Measurements from ENCODE around the gene MUC21. TPM values are rescaled to one million over a fixed set of nuclear protein-coding genes. Genes with fewer than 3 reads are reported as not detected.

Gene MUC21
- total and polyA plus RNA-seq, 12 donors = 0.09 TPM; not detected in 11

DNA sequence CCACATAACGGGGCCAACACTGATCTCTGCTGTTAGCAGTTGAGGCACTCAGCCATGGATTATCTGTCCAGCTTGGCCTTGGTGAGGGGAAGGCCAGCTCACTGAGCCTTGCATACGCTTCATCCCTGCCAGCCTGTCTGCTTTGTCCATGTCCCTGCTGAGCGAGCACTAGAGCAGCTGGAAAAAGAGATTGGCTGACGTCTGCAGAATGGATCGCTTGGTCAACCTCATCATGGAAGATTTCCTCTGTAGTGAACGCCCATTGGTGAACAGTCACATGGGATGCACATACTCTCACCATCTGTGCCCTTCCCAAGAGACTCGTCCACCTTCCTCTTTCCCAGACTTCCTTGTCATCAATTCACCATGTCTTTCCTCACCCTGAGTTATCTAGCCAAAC is 53.7 kb downstream of the MUC21 start:
- H3K27me3 ChIP-seq = peaks cover 0 to 12% (median 0%) of the 10 kb centered on the region in 7 donors
- no peaks in the 10 kb centered on the region for H3K9me3 ChIP-seq
- no peak overlapping the region for H3K27ac ChIP-seq
- intact Hi-C loops (cut with DNase I) = loop anchor here in 1 of 10 donors (5.0 kb wide), 1 partner anchor 100 kb away; no protein-coding TSS in a partner anchor
- no peak overlapping the region for H3K4me3 ChIP-seq
- ATAC-seq (peak in 3 of 8 donors; percentile 35 to 60 (median 42)), DNase-seq (no peak)
- H3K4me1 ChIP-seq = no peaks in the 10 kb centered on the region
- H3K36me3 ChIP-seq = no peaks in the 10 kb centered on the region
- 72 to 77% methylated on average over 7 of the region's 7 CpGs for WGBS, 2 donors
- TF ChIP-seq, protein P1, sequence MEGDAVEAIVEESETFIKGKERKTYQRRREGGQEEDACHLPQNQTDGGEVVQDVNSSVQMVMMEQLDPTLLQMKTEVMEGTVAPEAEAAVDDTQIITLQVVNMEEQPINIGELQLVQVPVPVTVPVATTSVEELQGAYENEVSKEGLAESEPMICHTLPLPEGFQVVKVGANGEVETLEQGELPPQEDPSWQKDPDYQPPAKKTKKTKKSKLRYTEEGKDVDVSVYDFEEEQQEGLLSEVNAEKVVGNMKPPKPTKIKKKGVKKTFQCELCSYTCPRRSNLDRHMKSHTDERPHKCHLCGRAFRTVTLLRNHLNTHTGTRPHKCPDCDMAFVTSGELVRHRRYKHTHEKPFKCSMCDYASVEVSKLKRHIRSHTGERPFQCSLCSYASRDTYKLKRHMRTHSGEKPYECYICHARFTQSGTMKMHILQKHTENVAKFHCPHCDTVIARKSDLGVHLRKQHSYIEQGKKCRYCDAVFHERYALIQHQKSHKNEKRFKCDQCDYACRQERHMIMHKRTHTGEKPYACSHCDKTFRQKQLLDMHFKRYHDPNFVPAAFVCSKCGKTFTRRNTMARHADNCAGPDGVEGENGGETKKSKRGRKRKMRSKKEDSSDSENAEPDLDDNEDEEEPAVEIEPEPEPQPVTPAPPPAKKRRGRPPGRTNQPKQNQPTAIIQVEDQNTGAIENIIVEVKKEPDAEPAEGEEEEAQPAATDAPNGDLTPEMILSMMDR (IDR thresholded peaks at IDR 0.05) = no peak

DNA sequence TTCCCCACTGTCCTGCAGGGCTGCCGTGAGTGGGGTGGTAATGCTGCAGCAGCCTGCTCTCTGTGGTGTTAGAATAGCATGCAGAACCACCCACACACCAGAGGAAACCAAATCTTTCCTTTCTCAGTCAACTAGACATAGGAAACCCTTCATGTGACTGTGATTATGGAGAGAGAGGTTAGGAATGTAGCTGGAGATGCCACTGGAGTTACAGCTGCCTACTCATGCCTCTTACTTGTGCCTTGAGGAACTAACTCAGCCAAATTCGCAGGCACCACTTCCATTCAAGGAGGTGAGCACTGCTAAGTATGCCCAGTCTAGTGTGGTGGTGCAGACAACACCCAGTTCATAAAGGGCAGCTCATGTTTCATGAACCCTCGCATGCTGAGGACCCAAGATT is 54.2 kb downstream of the MUC21 start:
- H3K4me3 ChIP-seq = no peak overlapping the region
- TF ChIP-seq, protein P1 (IDR thresholded peaks at IDR 0.05) = no peak
- H3K9me3 ChIP-seq = no peaks in the 10 kb centered on the region
- DNase-seq (no peak), ATAC-seq (peak in 1 of 8 donors; percentile 12)
- H3K36me3 ChIP-seq = no peaks in the 10 kb centered on the region
- intact Hi-C loops (cut with DNase I) = loop anchor here in 1 of 10 donors (5.0 kb wide), 1 partner anchor 100 kb away; no protein-coding TSS in a partner anchor
- H3K27me3 ChIP-seq = peaks cover 0 to 12% (median 0%) of the 10 kb centered on the region in 7 donors
- WGBS, 2 donors = 51 to 59% methylated on average over 3 of the region's 3 CpGs
- H3K4me1 ChIP-seq = peaks cover 0 to 1% (median 0%) of the 10 kb centered on the region in 9 donors
- no peak overlapping the region for H3K27ac ChIP-seq

DNA sequence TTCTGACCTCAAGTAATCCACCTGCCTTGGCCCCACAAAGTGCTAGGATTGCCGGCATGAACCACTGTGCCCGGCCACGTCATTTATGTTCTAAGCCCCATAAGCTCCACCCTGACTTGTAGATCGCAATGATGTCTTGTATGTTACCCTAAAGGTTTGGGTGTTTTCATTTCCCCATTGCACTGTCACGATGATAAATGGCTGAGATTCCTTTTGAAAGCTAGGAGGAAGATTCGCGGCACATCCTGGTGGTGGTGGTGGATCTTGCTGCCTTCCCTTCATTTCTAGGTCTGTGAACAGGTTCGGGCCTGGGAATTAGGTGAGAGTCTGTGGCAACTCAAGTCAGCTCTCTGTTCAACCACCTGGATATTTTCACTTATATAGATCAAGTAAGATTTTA is 55.0 kb downstream of the MUC21 start:
- peaks cover 0 to 9% (median 0%) of the 10 kb centered on the region in 9 donors for H3K4me1 ChIP-seq
- no peaks in the 10 kb centered on the region for H3K9me3 ChIP-seq
- no peak overlapping the region for H3K27ac ChIP-seq
- no peak for DNase-seq
- ATAC-seq = no peak
- intact Hi-C loops (cut with DNase I) = loop anchor here in 1 of 10 donors (5.0 kb wide), 1 partner anchor 101 kb away; no protein-coding TSS in a partner anchor
- no peak overlapping the region for H3K4me3 ChIP-seq
- H3K36me3 ChIP-seq = no peaks in the 10 kb centered on the region
- TF ChIP-seq, protein P1 (IDR thresholded peaks at IDR 0.05) = no peak
- H3K27me3 ChIP-seq = peaks cover 0 to 12% (median 0%) of the 10 kb centered on the region in 7 donors
- 93 to 95% methylated on average over 8 of the region's 8 CpGs for WGBS, 2 donors

Other genes starting within 250 kb of the MUC21 start
- 100 to 1,000 TPM; 158 to 280 (median 184) TPM for gene FLOT1, start 241.0 kb upstream of the MUC21 start, total RNA-seq
- gene FLOT1, start 241.0 kb upstream of the MUC21 start, polyA plus RNA-seq = 100 to 1,000 TPM; 233 to 317 TPM
- 100 to 1,000 TPM in 6 of 10 donors, 10 to 100 TPM in 4; 15.6 to 309 (median 115) TPM for gene IER3, start 239.2 kb upstream of the MUC21 start, total RNA-seq
- 10 to 100 TPM; 25.3 to 93.9 TPM for gene IER3, start 239.2 kb upstream of the MUC21 start, polyA plus RNA-seq
- gene DDR1, start 99.2 kb upstream of the MUC21 start, total RNA-seq = 10 to 100 TPM; 15.5 to 49.2 (median 26.9) TPM
- gene DDR1, start 99.2 kb upstream of the MUC21 start, polyA plus RNA-seq = 10 to 100 TPM in 1 of 2 donors, 1 to 10 TPM in 1; 7.3 to 12.1 TPM
- 10 to 100 TPM in 8 of 10 donors, 1 to 10 TPM in 2; 8.3 to 25.1 (median 12.5) TPM for gene GTF2H4, start 75.5 kb upstream of the MUC21 start, total RNA-seq
- gene GTF2H4, start 75.5 kb upstream of the MUC21 start, polyA plus RNA-seq = 10 to 100 TPM; 15.9 to 27.0 TPM
- gene VARS2, start 69.5 kb upstream of the MUC21 start, total RNA-seq = 10 to 100 TPM; 13.4 to 28.4 (median 22.5) TPM
- gene VARS2, start 69.5 kb upstream of the MUC21 start, polyA plus RNA-seq = 10 to 100 TPM in 1 of 2 donors, 1 to 10 TPM in 1; 9.3 to 26.0 TPM
- gene SFTA2, start 51.5 kb upstream of the MUC21 start, total RNA-seq = not detected
- gene SFTA2, start 51.5 kb upstream of the MUC21 start, polyA plus RNA-seq = not detected
- under 1 TPM in 1 of 10 donors, not detected in 9; 0.08 TPM for gene MUCL3, start 42.7 kb upstream of the MUC21 start, total RNA-seq
- not detected for gene MUCL3, start 42.7 kb upstream of the MUC21 start, polyA plus RNA-seq
- under 1 TPM; 0.07 to 0.64 (median 0.24) TPM for gene MUC22, start 26.8 kb downstream of the MUC21 start, total RNA-seq
- gene MUC22, start 26.8 kb downstream of the MUC21 start, polyA plus RNA-seq = under 1 TPM; under 0.01 to 0.29 TPM
- gene C6orf15, start 128.9 kb downstream of the MUC21 start, total RNA-seq = not detected
- gene C6orf15, start 128.9 kb downstream of the MUC21 start, polyA plus RNA-seq = not detected
- gene PSORS1C1, start 131.1 kb downstream of the MUC21 start, total RNA-seq = 1 to 10 TPM in 9 of 10 donors, under 1 TPM in 1; 1.00 to 6.2 (median 3.0) TPM
- gene PSORS1C1, start 131.1 kb downstream of the MUC21 start, polyA plus RNA-seq = 1 to 10 TPM in 1 of 2 donors, under 1 TPM in 1; 0.13 to 5.0 TPM
- under 1 TPM in 1 of 10 donors, not detected in 9; 0.11 TPM for gene CDSN, start 136.7 kb downstream of the MUC21 start, total RNA-seq
- gene CDSN, start 136.7 kb downstream of the MUC21 start, polyA plus RNA-seq = under 1 TPM; 0.01 to 0.15 TPM
- not detected for gene PSORS1C2, start 155.3 kb downstream of the MUC21 start, total RNA-seq
- not detected for gene PSORS1C2, start 155.3 kb downstream of the MUC21 start, polyA plus RNA-seq
- gene CCHCR1, start 174.1 kb downstream of the MUC21 start, total RNA-seq = 10 to 100 TPM in 7 of 10 donors, 1 to 10 TPM in 3; 8.0 to 15.9 (median 12.5) TPM
- gene CCHCR1, start 174.1 kb downstream of the MUC21 start, polyA plus RNA-seq = 10 to 100 TPM in 1 of 2 donors, 1 to 10 TPM in 1; 9.0 to 11.0 TPM
- 1 to 10 TPM; 1.6 to 7.3 (median 2.4) TPM for gene TCF19, start 174.9 kb downstream of the MUC21 start, total RNA-seq
- gene TCF19, start 174.9 kb downstream of the MUC21 start, polyA plus RNA-seq = 1 to 10 TPM; 2.7 to 2.9 TPM
- gene POU5F1, start 187.0 kb downstream of the MUC21 start, total RNA-seq = 1 to 10 TPM in 1 of 10 donors, under 1 TPM in 8, not detected in 1; 0.29 to 1.0 (median 0.34) TPM
- 1 to 10 TPM; 1.3 to 2.0 TPM for gene POU5F1, start 187.0 kb downstream of the MUC21 start, polyA plus RNA-seq